Epithelial cell of esophagus (primary cell): Measurements from ENCODE around the gene ZIC5.
"Not testable (repeated sequence)": the region's sequence is repeated elsewhere in the genome, so short reads cannot be mapped to it uniquely, and the experiment has no call there.

Source experiments
- DNase-seq: peaks from one replicate; pipeline ENCODE4 v3.0.0; 2010; ENCODE audit warnings: low read depth
- H3K4me3 ChIP-seq: 2 replicates; pipeline ENCODE4 v1.5.1; 2011; ENCODE audit warnings: mild to moderate bottlenecking, low read length, control low read depth
- CTCF ChIP-seq: IDR thresholded peaks from 2 replicates; pipeline ENCODE4 v1.5.1; 2011; ENCODE audit warnings: low read depth, mild to moderate bottlenecking, low read length, control low read depth, inconsistent platforms; ENCODE audit not compliant: insufficient read depth; ENCODE audit errors: missing control alignments

ZIC5 gene

GRCh38 chr13:99956473-99957349 is 14.9 kb downstream of the ZIC5 start:
- no peak for DNase-seq
- H3K4me3 ChIP-seq = no peak overlapping the region
- TF ChIP-seq CTCF = no peak

- DNase-seq = no peak
- no peak for TF ChIP-seq CTCF
- H3K4me3 ChIP-seq = no peak overlapping the region
Observed at GRCh38 chr13:99955747-99956472, 15.7 kb downstream of the ZIC5 start.

- DNase-seq = no peak
- no peak overlapping the region for H3K4me3 ChIP-seq
- no peak for TF ChIP-seq CTCF
Observed at GRCh38 chr13:99955107-99955746, 16.3 kb downstream of the ZIC5 start.

- no peak overlapping the region for H3K4me3 ChIP-seq
- DNase-seq = no peak
- TF ChIP-seq CTCF = no peak
Observed at GRCh38 chr13:99953138-99953755, 18.3 kb downstream of the ZIC5 start.

- H3K4me3 ChIP-seq, DNase-seq: not testable (repeated sequence)
Observed at GRCh38 chr13:99951666-99952065, 19.9 kb downstream of the ZIC5 start.

- no peak for TF ChIP-seq CTCF
- no peak for DNase-seq
- no peak overlapping the region for H3K4me3 ChIP-seq
Observed at GRCh38 chr13:99949679-99950413, 21.7 kb downstream of the ZIC5 start.
